Activated T-helper 2 cell treated with anti-CD3 and anti-CD28 coated beads, Interferon-gamma antibody, Interleukin-2, Interleukin-4, amounts not matched to agents 10 μg/mL and 5 μg/mL and 100 μg/mL, durations not matched to agents 14 hours and 24 hours and 36 hours (primary cell): ENCODE results near the gene NPAS3. TPM values are rescaled to one million over a fixed set of nuclear protein-coding genes. Genes with fewer than 3 reads are reported as not detected.

ENCODE experiments used
- DNase-seq: peaks from one replicate; pipeline ENCODE4 v3.0.0; 2021; ENCODE audit warnings: low spot score
- H3K27ac Mint-ChIP-seq: one replicate; pipeline ENCODE4 v1.8.0; 2021; ENCODE audit warnings: mixed read lengths
- H3K27me3 Mint-ChIP-seq: one replicate; pipeline ENCODE4 v1.8.0; 2021; ENCODE audit warnings: low read depth, mixed read lengths
- H3K36me3 Mint-ChIP-seq: one replicate; pipeline ENCODE4 v1.8.0; 2021; ENCODE audit warnings: low read depth, mixed read lengths
- H3K4me1 Mint-ChIP-seq: one replicate; pipeline ENCODE4 v1.8.0; 2021; ENCODE audit warnings: low read depth, mixed read lengths
- H3K4me3 Mint-ChIP-seq: one replicate; pipeline ENCODE4 v1.8.0; 2021; ENCODE audit warnings: low read depth, mild to moderate bottlenecking, moderate library complexity, mixed read lengths
- H3K9me3 Mint-ChIP-seq: one replicate; pipeline ENCODE4 v1.8.0; 2021; ENCODE audit warnings: mixed read lengths
- intact Hi-C: fragments of 100-400 bp; cut with micrococcal nuclease; formaldehyde crosslinking; loops from one replicate; pipeline ENCODE4 v1.15.1; 2023
- total RNA-seq: library from RNA; stranded (reverse); gene quantifications from 2 replicates; pipeline ENCODE4 v1.2.3, GENCODE V29; 2022

NPAS3 gene
- total RNA-seq, 1 donor from 2014 or later: not detected

GRCh38 chr14:33275879-33276278 is 337.2 kb downstream of the NPAS3 start:
- no peak for DNase-seq
- peaks cover 5% of the 10 kb centered on the region for H3K9me3 Mint-ChIP-seq
- no peaks in the 10 kb centered on the region for H3K27me3 Mint-ChIP-seq
- intact Hi-C loops: no loop called here
- no peaks in the 10 kb centered on the region for H3K36me3 Mint-ChIP-seq
- no peak overlapping the region for H3K4me3 Mint-ChIP-seq
- H3K4me1 Mint-ChIP-seq: no peaks in the 10 kb centered on the region
- H3K27ac Mint-ChIP-seq: no peak overlapping the region

- Mint-ChIP-seq H3K4me1 (no peaks in the 10 kb centered on the region), H3K9me3 (peaks cover 5% of the 10 kb centered on the region), H3K36me3 (no peaks in the 10 kb centered on the region), H3K27ac (no peak overlapping the region), H3K4me3 (no peak overlapping the region), H3K27me3 (no peaks in the 10 kb centered on the region)
- intact Hi-C loops: no loop called here
- no peak for DNase-seq
Measured at GRCh38 chr14:33279865-33280264, 341.2 kb downstream of the NPAS3 start.

- Mint-ChIP-seq H3K27ac (no peak overlapping the region), H3K4me1 (no peaks in the 10 kb centered on the region), H3K36me3 (no peaks in the 10 kb centered on the region), H3K27me3 (no peaks in the 10 kb centered on the region), H3K4me3 (no peak overlapping the region), H3K9me3 (peaks cover 5% of the 10 kb centered on the region)
- intact Hi-C loops: no loop called here
- DNase-seq: no peak
Measured at GRCh38 chr14:33280646-33281045, 342.0 kb downstream of the NPAS3 start.

GRCh38 chr14:33282331-33283230 is 343.9 kb downstream of the NPAS3 start:
- Mint-ChIP-seq H3K36me3 (no peaks in the 10 kb centered on the region), H3K27me3 (no peaks in the 10 kb centered on the region), H3K4me3 (no peak overlapping the region), H3K27ac (no peak overlapping the region), H3K9me3 (peaks cover 5% of the 10 kb centered on the region), H3K4me1 (no peaks in the 10 kb centered on the region)
- no peak for DNase-seq
- intact Hi-C loops: no loop called here

- intact Hi-C loops: no loop called here
- no peaks in the 10 kb centered on the region for H3K9me3 Mint-ChIP-seq
- DNase-seq: no peak
- no peaks in the 10 kb centered on the region for H3K27me3 Mint-ChIP-seq
- no peak overlapping the region for H3K27ac Mint-ChIP-seq
- no peaks in the 10 kb centered on the region for H3K36me3 Mint-ChIP-seq
- no peaks in the 10 kb centered on the region for H3K4me1 Mint-ChIP-seq
- H3K4me3 Mint-ChIP-seq: no peak overlapping the region
Measured at GRCh38 chr14:33285902-33286700, 347.4 kb downstream of the NPAS3 start.

- Mint-ChIP-seq H3K27me3 (no peaks in the 10 kb centered on the region), H3K27ac (no peak overlapping the region), H3K9me3 (no peaks in the 10 kb centered on the region), H3K4me3 (no peak overlapping the region), H3K36me3 (no peaks in the 10 kb centered on the region), H3K4me1 (no peaks in the 10 kb centered on the region)
- DNase-seq: no peak
- intact Hi-C loops: no loop called here
Measured at GRCh38 chr14:33287189-33287588, 348.5 kb downstream of the NPAS3 start.

- intact Hi-C loops: no loop called here
Measured at GRCh38 chr14:33290641-33291040, 352.0 kb downstream of the NPAS3 start.

GRCh38 chr14:33291529-33292104 is 352.9 kb downstream of the NPAS3 start:
- no peaks in the 10 kb centered on the region for H3K27me3 Mint-ChIP-seq
- no peaks in the 10 kb centered on the region for H3K4me1 Mint-ChIP-seq
- peaks cover 8% of the 10 kb centered on the region for H3K9me3 Mint-ChIP-seq
- DNase-seq: no peak
- no peak overlapping the region for H3K4me3 Mint-ChIP-seq
- intact Hi-C loops: no loop called here
- H3K27ac Mint-ChIP-seq: no peak overlapping the region
- no peaks in the 10 kb centered on the region for H3K36me3 Mint-ChIP-seq

More at GRCh38 chr14:33290641-33291040, 352.0 kb downstream of the NPAS3 start:
- Mint-ChIP-seq H3K27me3 (no peaks in the 10 kb centered on the region), H3K4me1 (no peaks in the 10 kb centered on the region), H3K4me3 (no peak overlapping the region), H3K9me3 (peaks cover 8% of the 10 kb centered on the region), H3K27ac (no peak overlapping the region), H3K36me3 (no peaks in the 10 kb centered on the region)
- DNase-seq: no peak

GRCh38 chr14:33294419-33294818 is 355.7 kb downstream of the NPAS3 start:
- Mint-ChIP-seq H3K4me1 (no peaks in the 10 kb centered on the region), H3K4me3 (no peak overlapping the region), H3K36me3 (no peaks in the 10 kb centered on the region), H3K27ac (no peak overlapping the region), H3K27me3 (no peaks in the 10 kb centered on the region), H3K9me3 (peaks cover 13% of the 10 kb centered on the region)
- no peak for DNase-seq
- intact Hi-C loops: no loop called here

- H3K27me3 Mint-ChIP-seq: no peaks in the 10 kb centered on the region
- no peak for DNase-seq
- H3K27ac Mint-ChIP-seq: no peak overlapping the region
- H3K4me3 Mint-ChIP-seq: no peak overlapping the region
- no peaks in the 10 kb centered on the region for H3K36me3 Mint-ChIP-seq
- H3K4me1 Mint-ChIP-seq: no peaks in the 10 kb centered on the region
- H3K9me3 Mint-ChIP-seq: peaks cover 13% of the 10 kb centered on the region
- intact Hi-C loops: no loop called here
Measured at GRCh38 chr14:33297565-33297964, 358.9 kb downstream of the NPAS3 start.

- no peak overlapping the region for H3K4me3 Mint-ChIP-seq
- H3K27me3 Mint-ChIP-seq: no peaks in the 10 kb centered on the region
- H3K9me3 Mint-ChIP-seq: no peaks in the 10 kb centered on the region
- H3K36me3 Mint-ChIP-seq: no peaks in the 10 kb centered on the region
- no peak for DNase-seq
- no peak overlapping the region for H3K27ac Mint-ChIP-seq
- no peaks in the 10 kb centered on the region for H3K4me1 Mint-ChIP-seq
- intact Hi-C loops: no loop called here
Measured at GRCh38 chr14:33307691-33308251, 369.1 kb downstream of the NPAS3 start.

- no peak for DNase-seq
- intact Hi-C loops: no loop called here
- Mint-ChIP-seq H3K27ac (no peak overlapping the region), H3K4me1 (no peaks in the 10 kb centered on the region), H3K9me3 (no peaks in the 10 kb centered on the region), H3K36me3 (no peaks in the 10 kb centered on the region), H3K4me3 (no peak overlapping the region), H3K27me3 (no peaks in the 10 kb centered on the region)
Measured at GRCh38 chr14:33309106-33309505, 370.4 kb downstream of the NPAS3 start.
